K562 (cell line): ENCODE results near the gene C2orf42. TPM values are rescaled to one million over a fixed set of nuclear protein-coding genes. Genes with fewer than 3 reads are reported as not detected.
A peak's percentile ranks its signal among the peaks of the same experiment; 100 is the strongest.

ENCODE experiments used
- CAMTA2 ChIP-seq: fragments of 250-450 bp; sonication (Bioruptor Pico); conservative IDR thresholded peaks from 2 replicates; pipeline ENCODE4 v1.5.1; 2022
- CTBP1 ChIP-seq: fragments of 450-650 bp; IDR thresholded peaks from 2 replicates; pipeline ENCODE4 v1.6.1; 2016; ENCODE audit warnings: borderline replicate concordance
- FOXA3 ChIP-seq, 2 experiments: fragments of 450-650 bp in 1 of 2; sonication (generic) in 1 of 2; formaldehyde crosslinking; IDR thresholded peaks in 1 of 2; conservative IDR thresholded peaks in 1 of 2; 2 replicates each; pipeline versions ENCODE4 v1.4.0 to v1.8.0; 2020 to 2022; ENCODE audit warnings: mild to moderate bottlenecking in 2 of 2, missing genetic modification reagents in 1 of 2
- GABPB2 ChIP-seq: fragments of 250-450 bp; sonication (Bioruptor Pico); conservative IDR thresholded peaks from 2 replicates; pipeline ENCODE4 v1.5.1; 2021; ENCODE audit warnings: mild to moderate bottlenecking
- HDAC2 ChIP-seq: fragments of 450-650 bp; IDR thresholded peaks from 2 replicates; pipeline ENCODE4 v1.6.1; 2016; ENCODE audit warnings: mild to moderate bottlenecking
- ILF3 ChIP-seq: fragments of 450-650 bp; IDR thresholded peaks from 2 replicates; pipeline ENCODE4 v1.6.1; 2018; ENCODE audit warnings: antibody characterized with exemption, mild to moderate bottlenecking, moderate library complexity, borderline replicate concordance
- ZC3H4 ChIP-seq: sonication (generic); formaldehyde crosslinking; IDR thresholded peaks from 2 replicates; pipeline ENCODE4 v1.9.0; 2021; ENCODE audit warnings: missing genetic modification reagents, borderline replicate concordance
- polyA plus RNA-seq, 8 experiments: library from polyadenylated mRNA; depleted of rRNA in 4 of 8; stranded (reverse) in 5 of 8; unstranded in 3 of 8; fragments of >200 nt; fragmentation: Nextera tagmentation in 2 of 8; fragmentation: Illumina TruSeq in 1 of 8; extraction: Ambion mirVana in 2 of 8; extraction: Trizol in 1 of 8; gene quantifications; 2 replicates each; pipeline versions ENCODE4 v1.2.1 to v1.2.3, GENCODE V29; 2011 to 2014; ENCODE audit warnings: inconsistent platforms in 1 of 8, missing spikeins in 1 of 8
- total RNA-seq, 7 experiments: library from RNA; depleted of rRNA in 6 of 7; stranded (reverse); fragments of >200 nt in 6 of 7; fragmentation: Illumina TruSeq in 2 of 7; extraction: Trizol in 2 of 7; gene quantifications; 2 replicates each; pipeline versions ENCODE4 v1.2.1 to v1.2.3, GENCODE V29; 2011 to 2021; ENCODE audit warnings: low replicate concordance in 1 of 7
- TF ChIP-seq, protein P1 (sequence below): fragments of 450-650 bp; IDR thresholded peaks from 2 replicates; pipeline ENCODE4 v1.6.1; 2016; ENCODE audit warnings: mild to moderate bottlenecking, moderate library complexity
- TF ChIP-seq, protein P2 (sequence below): fragments of 250-450 bp; sonication (Bioruptor Pico); IDR thresholded peaks from 2 replicates; pipeline ENCODE4 v1.6.1; 2021; ENCODE audit warnings: mild to moderate bottlenecking
- TF ChIP-seq, protein P3 (sequence below): sonication (generic); formaldehyde crosslinking; IDR thresholded peaks from 2 replicates; pipeline ENCODE4 v1.8.1; 2023; ENCODE audit warnings: mild to moderate bottlenecking, missing genetic modification reagents
- TF ChIP-seq, protein P4 (sequence below), 2 experiments: fragments of 450-650 bp; IDR thresholded peaks; 2 replicates each; pipeline ENCODE4 v1.6.1; 2016

Gene C2orf42
- total and polyA plus RNA-seq, 9 of the 15 experiments (the other 6 are each of a cell fraction or from before 2014, with no cell fraction given), result 4.6 to 10.9 (median 7.5) TPM

DNA sequence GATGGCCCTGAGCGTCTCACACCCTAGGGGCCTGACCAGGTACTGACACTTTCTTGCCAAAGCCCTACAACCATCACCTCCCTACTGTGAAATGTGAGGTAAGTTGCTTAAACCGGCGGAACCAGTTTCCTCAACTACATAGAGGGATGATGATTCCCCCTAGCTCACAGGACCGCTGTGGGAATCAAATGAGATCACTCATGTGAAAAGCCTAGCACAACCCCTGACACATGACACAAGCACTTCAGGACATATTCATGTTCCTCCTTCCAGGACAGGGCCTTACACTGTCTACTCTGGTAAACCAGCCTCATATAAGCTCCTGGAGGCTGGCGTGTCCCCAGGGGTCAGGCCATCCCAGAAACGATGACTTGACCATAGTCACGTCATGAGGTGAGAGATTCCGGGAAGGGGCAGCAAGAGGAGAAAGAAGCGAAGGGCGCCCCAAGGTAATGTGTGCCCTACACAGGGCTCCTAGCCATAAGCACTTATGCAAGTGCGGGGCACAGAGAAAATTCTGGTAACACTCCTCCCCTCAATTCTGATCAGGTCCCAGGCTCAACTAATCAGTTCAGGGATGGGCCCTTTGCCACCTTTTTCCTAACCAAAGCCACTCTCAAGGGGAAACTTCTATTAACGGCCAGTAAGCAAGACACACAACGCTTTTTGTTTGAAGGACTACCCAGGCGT lies 49.5 kb downstream of the C2orf42 start (continued):
- TF ChIP-seq, protein P1, sequence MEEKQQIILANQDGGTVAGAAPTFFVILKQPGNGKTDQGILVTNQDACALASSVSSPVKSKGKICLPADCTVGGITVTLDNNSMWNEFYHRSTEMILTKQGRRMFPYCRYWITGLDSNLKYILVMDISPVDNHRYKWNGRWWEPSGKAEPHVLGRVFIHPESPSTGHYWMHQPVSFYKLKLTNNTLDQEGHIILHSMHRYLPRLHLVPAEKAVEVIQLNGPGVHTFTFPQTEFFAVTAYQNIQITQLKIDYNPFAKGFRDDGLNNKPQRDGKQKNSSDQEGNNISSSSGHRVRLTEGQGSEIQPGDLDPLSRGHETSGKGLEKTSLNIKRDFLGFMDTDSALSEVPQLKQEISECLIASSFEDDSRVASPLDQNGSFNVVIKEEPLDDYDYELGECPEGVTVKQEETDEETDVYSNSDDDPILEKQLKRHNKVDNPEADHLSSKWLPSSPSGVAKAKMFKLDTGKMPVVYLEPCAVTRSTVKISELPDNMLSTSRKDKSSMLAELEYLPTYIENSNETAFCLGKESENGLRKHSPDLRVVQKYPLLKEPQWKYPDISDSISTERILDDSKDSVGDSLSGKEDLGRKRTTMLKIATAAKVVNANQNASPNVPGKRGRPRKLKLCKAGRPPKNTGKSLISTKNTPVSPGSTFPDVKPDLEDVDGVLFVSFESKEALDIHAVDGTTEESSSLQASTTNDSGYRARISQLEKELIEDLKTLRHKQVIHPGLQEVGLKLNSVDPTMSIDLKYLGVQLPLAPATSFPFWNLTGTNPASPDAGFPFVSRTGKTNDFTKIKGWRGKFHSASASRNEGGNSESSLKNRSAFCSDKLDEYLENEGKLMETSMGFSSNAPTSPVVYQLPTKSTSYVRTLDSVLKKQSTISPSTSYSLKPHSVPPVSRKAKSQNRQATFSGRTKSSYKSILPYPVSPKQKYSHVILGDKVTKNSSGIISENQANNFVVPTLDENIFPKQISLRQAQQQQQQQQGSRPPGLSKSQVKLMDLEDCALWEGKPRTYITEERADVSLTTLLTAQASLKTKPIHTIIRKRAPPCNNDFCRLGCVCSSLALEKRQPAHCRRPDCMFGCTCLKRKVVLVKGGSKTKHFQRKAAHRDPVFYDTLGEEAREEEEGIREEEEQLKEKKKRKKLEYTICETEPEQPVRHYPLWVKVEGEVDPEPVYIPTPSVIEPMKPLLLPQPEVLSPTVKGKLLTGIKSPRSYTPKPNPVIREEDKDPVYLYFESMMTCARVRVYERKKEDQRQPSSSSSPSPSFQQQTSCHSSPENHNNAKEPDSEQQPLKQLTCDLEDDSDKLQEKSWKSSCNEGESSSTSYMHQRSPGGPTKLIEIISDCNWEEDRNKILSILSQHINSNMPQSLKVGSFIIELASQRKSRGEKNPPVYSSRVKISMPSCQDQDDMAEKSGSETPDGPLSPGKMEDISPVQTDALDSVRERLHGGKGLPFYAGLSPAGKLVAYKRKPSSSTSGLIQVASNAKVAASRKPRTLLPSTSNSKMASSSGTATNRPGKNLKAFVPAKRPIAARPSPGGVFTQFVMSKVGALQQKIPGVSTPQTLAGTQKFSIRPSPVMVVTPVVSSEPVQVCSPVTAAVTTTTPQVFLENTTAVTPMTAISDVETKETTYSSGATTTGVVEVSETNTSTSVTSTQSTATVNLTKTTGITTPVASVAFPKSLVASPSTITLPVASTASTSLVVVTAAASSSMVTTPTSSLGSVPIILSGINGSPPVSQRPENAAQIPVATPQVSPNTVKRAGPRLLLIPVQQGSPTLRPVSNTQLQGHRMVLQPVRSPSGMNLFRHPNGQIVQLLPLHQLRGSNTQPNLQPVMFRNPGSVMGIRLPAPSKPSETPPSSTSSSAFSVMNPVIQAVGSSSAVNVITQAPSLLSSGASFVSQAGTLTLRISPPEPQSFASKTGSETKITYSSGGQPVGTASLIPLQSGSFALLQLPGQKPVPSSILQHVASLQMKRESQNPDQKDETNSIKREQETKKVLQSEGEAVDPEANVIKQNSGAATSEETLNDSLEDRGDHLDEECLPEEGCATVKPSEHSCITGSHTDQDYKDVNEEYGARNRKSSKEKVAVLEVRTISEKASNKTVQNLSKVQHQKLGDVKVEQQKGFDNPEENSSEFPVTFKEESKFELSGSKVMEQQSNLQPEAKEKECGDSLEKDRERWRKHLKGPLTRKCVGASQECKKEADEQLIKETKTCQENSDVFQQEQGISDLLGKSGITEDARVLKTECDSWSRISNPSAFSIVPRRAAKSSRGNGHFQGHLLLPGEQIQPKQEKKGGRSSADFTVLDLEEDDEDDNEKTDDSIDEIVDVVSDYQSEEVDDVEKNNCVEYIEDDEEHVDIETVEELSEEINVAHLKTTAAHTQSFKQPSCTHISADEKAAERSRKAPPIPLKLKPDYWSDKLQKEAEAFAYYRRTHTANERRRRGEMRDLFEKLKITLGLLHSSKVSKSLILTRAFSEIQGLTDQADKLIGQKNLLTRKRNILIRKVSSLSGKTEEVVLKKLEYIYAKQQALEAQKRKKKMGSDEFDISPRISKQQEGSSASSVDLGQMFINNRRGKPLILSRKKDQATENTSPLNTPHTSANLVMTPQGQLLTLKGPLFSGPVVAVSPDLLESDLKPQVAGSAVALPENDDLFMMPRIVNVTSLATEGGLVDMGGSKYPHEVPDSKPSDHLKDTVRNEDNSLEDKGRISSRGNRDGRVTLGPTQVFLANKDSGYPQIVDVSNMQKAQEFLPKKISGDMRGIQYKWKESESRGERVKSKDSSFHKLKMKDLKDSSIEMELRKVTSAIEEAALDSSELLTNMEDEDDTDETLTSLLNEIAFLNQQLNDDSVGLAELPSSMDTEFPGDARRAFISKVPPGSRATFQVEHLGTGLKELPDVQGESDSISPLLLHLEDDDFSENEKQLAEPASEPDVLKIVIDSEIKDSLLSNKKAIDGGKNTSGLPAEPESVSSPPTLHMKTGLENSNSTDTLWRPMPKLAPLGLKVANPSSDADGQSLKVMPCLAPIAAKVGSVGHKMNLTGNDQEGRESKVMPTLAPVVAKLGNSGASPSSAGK, result no peak
- no peak for TF ChIP-seq CTBP1
- TF ChIP-seq HDAC2, result no peak
- TF ChIP-seq GABPB2 (CRISPR knock-in tag), result no peak
- TF ChIP-seq, protein P2, sequence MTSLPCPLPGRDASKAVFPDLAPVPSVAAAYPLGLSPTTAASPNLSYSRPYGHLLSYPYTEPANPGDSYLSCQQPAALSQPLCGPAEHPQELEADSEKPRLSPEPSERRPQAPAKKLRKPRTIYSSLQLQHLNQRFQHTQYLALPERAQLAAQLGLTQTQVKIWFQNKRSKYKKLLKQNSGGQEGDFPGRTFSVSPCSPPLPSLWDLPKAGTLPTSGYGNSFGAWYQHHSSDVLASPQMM (CRISPR knock-in tag), result no peak
- no peak for TF ChIP-seq CAMTA2
- 0 out of 4 replicates have a peak, but pooled peaks of 1 of the 2 experiments have one; percentile 55 for TF ChIP-seq FOXA3 (CRISPR knock-in tag; conservative IDR thresholded peaks at IDR 0.05 in 1 of 2, IDR thresholded peaks at IDR 0.05 in 1 of 2)
- TF ChIP-seq, protein P3, sequence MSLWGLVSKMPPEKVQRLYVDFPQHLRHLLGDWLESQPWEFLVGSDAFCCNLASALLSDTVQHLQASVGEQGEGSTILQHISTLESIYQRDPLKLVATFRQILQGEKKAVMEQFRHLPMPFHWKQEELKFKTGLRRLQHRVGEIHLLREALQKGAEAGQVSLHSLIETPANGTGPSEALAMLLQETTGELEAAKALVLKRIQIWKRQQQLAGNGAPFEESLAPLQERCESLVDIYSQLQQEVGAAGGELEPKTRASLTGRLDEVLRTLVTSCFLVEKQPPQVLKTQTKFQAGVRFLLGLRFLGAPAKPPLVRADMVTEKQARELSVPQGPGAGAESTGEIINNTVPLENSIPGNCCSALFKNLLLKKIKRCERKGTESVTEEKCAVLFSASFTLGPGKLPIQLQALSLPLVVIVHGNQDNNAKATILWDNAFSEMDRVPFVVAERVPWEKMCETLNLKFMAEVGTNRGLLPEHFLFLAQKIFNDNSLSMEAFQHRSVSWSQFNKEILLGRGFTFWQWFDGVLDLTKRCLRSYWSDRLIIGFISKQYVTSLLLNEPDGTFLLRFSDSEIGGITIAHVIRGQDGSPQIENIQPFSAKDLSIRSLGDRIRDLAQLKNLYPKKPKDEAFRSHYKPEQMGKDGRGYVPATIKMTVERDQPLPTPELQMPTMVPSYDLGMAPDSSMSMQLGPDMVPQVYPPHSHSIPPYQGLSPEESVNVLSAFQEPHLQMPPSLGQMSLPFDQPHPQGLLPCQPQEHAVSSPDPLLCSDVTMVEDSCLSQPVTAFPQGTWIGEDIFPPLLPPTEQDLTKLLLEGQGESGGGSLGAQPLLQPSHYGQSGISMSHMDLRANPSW, result no peak
- TF ChIP-seq, protein P4, sequence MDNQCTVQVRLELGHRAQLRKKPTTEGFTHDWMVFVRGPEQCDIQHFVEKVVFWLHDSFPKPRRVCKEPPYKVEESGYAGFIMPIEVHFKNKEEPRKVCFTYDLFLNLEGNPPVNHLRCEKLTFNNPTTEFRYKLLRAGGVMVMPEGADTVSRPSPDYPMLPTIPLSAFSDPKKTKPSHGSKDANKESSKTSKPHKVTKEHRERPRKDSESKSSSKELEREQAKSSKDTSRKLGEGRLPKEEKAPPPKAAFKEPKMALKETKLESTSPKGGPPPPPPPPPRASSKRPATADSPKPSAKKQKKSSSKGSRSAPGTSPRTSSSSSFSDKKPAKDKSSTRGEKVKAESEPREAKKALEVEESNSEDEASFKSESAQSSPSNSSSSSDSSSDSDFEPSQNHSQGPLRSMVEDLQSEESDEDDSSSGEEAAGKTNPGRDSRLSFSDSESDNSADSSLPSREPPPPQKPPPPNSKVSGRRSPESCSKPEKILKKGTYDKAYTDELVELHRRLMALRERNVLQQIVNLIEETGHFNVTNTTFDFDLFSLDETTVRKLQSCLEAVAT (IDR thresholded peaks at IDR 0.05), result peak; percentile 11 to 13; a peak in 1 of 4 replicates
- TF ChIP-seq ILF3, result no peak
- TF ChIP-seq ZC3H4, result no peak
